Body of pancreas (tissue), 4 donors: ENCODE results near the gene METAP1D. TPM values are rescaled to one million over a fixed set of nuclear protein-coding genes. Genes with fewer than 3 reads are reported as not detected.
A peak's percentile ranks its signal among the peaks of the same experiment; 100 is the strongest.

Experiments used
- ATAC-seq: fragments of 150-250 bp; one replicate; pipeline ENCODE4 v1.9.1; 2016
- DNase-seq, 4 donors: peaks; one replicate each; pipeline ENCODE4 v3.0.0-alpha.2; 2019
- H3K27ac ChIP-seq, 4 donors: fragments of 200-600 bp; sonication (generic); 1 replicate in 3 of 4; 2 replicates in 1 of 4; pipeline versions ENCODE4 v1.5.1 to v1.6.1; 2016 to 2019; ENCODE audit warnings: mild to moderate bottlenecking in 1 of 4, mixed read lengths in 1 of 4, moderate library complexity in 1 of 4
- H3K27me3 ChIP-seq, 2 donors: fragments of 200-600 bp; sonication (generic); one replicate each; pipeline ENCODE4 v1.6.0; 2016; ENCODE audit warnings: mild to moderate bottlenecking in 1 of 2
- H3K36me3 ChIP-seq, 2 donors: fragments of 200-600 bp; sonication (generic); replicated peaks in 1 of 2; 2 replicates each; pipeline ENCODE4 v1.5.1; 2016; ENCODE audit warnings: low read depth in 2 of 2; ENCODE audit not compliant: insufficient read depth in 1 of 2
- H3K4me1 ChIP-seq: fragments of 200-600 bp; sonication (generic); one replicate; pipeline ENCODE4 v1.6.0; 2016
- H3K4me3 ChIP-seq, 2 donors: fragments of 200-600 bp; sonication (generic); 1 replicate in 1 of 2; 2 replicates in 1 of 2; pipeline ENCODE4 v1.5.1; 2016 to 2019
- H3K9me3 ChIP-seq, 3 donors: fragments of 200-600 bp; sonication (generic); 1 replicate in 2 of 3; 2 replicates in 1 of 3; pipeline ENCODE4 v1.5.1; 2016
- POLR2A ChIP-seq, 3 donors: fragments of 450-650 bp; IDR thresholded peaks; one replicate each; pipeline ENCODE4 v1.6.1; 2016; ENCODE audit warnings: antibody characterized with exemption in 3 of 3, mild to moderate bottlenecking in 2 of 3
- WGBS, 2 donors: methylation state at CpG; one replicate each; pipeline ENCODE4 v1.1.5; 2017; 5-methylcytosine and 5-hydroxymethylcytosine counted together
- intact Hi-C: fragments of 100-400 bp; cut with DNase I; formaldehyde crosslinking; loops from one replicate; pipeline ENCODE4 v1.15.1; 2023
- total RNA-seq, 2 donors: library from RNA; depleted of rRNA; stranded (reverse); fragments of >200 nt; gene quantifications; one replicate each; pipeline ENCODE4 v1.1.0, GENCODE V29; 2016
- TF ChIP-seq, protein P1 (sequence below), 7 experiments: fragments of 450-650 bp in 4 of 7; fragments of 200-600 bp in 3 of 7; sonication (generic) in 3 of 7; IDR thresholded peaks; one replicate each; pipeline ENCODE4 v1.5.1; 2016 to 2019; ENCODE audit warnings: antibody characterized with exemption in 7 of 7

Gene METAP1D
- total RNA-seq, 2 donors from 2014 or later: 9.9 to 40.9 TPM

DNA sequence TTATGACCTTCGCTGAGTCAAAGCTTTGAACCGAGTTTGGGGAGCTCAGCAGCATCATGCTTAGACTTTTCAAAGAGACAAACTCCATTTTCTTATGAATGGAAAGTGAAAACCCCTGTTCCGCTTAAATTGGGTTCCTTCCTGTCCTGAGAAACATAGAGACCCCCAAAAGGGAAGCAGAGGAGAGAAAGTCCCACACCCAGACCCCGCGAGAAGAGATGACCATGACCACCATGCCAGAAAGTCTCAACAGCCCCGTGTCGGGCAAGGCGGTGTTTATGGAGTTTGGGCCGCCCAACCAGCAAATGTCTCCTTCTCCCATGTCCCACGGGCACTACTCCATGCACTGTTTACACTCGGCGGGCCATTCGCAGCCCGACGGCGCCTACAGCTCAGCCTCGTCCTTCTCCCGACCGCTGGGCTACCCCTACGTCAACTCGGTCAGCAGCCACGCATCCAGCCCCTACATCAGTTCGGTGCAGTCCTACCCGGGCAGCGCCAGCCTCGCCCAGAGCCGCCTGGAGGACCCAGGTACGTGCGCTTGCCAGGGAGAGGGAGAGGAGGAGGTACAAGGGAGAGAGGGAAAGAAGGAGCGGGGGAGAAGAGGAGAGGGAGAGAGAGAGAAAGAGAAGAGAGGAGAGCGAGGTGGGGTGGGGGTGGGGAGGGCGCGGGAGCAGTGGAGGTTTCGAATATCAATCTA is 85.9 kb downstream of the METAP1D start, which contains the start of gene DLX1:
Gene DLX1, plus strand, starts transcription at position 48 of the 700 bp plus-strand sequence. Its CDS starts 171 bp downstream, at position 219.
- Histone ChIP-seq H3K36me3 (no peaks in the 10 kb centered on the region), H3K4me1 (peaks cover 48% of the 10 kb centered on the region), H3K4me3 (peak within 1 kb of the TSS in 1 of 2 donors; percentile 11), H3K9me3 (no peaks in the 10 kb centered on the region), H3K27ac (no peak within 1 kb of the TSS), H3K27me3 (peaks cover 0 to 86% of the 10 kb centered on the region in 2 donors)
- intact Hi-C loops: no loop called here
- TF ChIP-seq POLR2A (IDR thresholded peaks at IDR 0.05): no peak
- TF ChIP-seq, protein P1, sequence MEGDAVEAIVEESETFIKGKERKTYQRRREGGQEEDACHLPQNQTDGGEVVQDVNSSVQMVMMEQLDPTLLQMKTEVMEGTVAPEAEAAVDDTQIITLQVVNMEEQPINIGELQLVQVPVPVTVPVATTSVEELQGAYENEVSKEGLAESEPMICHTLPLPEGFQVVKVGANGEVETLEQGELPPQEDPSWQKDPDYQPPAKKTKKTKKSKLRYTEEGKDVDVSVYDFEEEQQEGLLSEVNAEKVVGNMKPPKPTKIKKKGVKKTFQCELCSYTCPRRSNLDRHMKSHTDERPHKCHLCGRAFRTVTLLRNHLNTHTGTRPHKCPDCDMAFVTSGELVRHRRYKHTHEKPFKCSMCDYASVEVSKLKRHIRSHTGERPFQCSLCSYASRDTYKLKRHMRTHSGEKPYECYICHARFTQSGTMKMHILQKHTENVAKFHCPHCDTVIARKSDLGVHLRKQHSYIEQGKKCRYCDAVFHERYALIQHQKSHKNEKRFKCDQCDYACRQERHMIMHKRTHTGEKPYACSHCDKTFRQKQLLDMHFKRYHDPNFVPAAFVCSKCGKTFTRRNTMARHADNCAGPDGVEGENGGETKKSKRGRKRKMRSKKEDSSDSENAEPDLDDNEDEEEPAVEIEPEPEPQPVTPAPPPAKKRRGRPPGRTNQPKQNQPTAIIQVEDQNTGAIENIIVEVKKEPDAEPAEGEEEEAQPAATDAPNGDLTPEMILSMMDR (IDR thresholded peaks at IDR 0.05): no peak
- ATAC-seq (no peak), DNase-seq (no peak)
- 6 to 10% methylated on average over 33 to 34 of the region's 34 CpGs for WGBS, 2 donors

DNA sequence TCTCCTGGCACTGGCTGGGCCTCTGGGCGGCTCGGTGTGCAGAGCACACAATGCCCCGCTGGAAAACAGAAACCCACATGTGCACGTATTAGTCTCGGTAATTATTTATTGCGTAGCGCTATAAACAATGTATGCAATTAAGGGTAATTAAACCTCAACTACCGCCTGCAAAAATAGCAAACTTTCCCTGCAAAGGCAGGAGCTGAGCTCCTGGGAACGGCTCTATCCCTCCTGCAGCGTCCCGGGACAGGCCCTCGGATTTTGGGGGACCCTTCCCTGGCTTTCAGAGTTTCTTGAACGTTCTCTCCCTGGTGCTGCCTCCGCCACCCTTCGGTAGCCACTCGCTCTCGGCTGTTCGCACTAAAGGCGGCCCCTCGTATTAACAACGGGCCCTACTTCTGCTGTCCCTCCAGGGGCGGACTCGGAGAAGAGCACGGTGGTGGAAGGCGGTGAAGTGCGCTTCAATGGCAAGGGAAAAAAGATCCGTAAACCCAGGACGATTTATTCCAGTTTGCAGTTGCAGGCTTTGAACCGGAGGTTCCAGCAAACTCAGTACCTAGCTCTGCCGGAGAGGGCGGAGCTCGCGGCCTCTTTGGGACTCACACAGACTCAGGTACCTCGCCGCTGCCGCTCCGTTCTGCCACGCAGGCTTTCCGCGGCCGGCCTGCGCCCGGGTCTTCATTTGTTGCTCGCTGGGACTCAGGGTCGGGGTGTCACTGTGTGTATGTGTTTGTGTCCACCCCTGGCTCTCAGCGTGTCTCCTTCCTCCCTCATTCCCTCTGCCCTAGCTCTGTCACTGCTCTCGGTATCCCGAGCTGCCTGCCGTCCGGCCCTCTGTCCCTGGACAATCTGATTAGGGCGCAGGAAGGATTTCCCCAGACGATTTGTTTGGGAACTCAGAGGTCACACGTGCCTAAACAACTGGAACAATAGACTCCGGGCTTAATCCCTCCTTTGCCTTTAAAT is 86.8 kb downstream of the METAP1D start:
- no peaks in the 10 kb centered on the region for H3K9me3 ChIP-seq
- H3K4me3 ChIP-seq: no peak overlapping the region
- H3K4me1 ChIP-seq: peaks cover 44% of the 10 kb centered on the region
- DNase-seq (peak in 3 of 4 donors; percentile 43 to 59 (median 47)), ATAC-seq (no peak)
- intact Hi-C loops: no loop called here
- no peaks in the 10 kb centered on the region for H3K36me3 ChIP-seq
- TF ChIP-seq POLR2A (IDR thresholded peaks at IDR 0.05): no peak
- TF ChIP-seq, protein P1 (IDR thresholded peaks at IDR 0.05): peak in 4 of 7 experiments; percentile 9 to 36 (median 24)
- WGBS, 2 donors: 6 to 11% methylated on average over 40 to 54 of the region's 54 CpGs
- no peak overlapping the region for H3K27ac ChIP-seq
- peaks cover 0 to 92% of the 10 kb centered on the region in 2 donors for H3K27me3 ChIP-seq

DNA sequence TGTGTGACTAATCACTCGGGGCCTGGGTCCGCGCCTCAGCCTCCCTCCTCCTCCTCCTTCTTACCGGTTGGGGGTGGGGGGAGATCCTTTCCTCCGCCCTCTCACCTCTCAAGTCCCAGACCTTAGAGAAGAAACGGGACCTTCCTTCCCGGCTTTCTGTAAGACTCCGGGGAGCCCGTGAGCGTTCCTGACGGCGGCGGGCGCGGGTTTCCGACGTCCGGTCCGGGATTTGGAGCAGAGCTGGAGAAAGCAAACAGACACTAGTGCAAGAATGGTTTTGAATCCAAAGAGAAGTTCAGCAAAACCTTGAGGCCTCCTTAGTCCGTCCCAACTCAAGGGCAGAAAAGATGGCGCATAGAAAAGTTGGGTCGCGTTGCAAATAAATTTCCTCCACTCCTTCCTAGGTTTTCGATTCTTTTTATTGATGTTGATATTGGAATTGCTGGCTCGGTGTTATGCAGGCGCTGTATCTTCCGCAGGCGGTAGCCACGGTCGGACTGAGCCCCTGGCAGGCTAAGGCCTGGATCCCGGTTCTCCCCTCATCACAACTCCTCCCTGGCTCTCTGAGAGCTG is 87.5 kb downstream of the METAP1D start:
- Histone ChIP-seq H3K27me3 (peaks cover 0 to 92% of the 10 kb centered on the region in 2 donors), H3K27ac (no peak overlapping the region), H3K36me3 (no peaks in the 10 kb centered on the region), H3K4me1 (peaks cover 43% of the 10 kb centered on the region), H3K9me3 (no peaks in the 10 kb centered on the region), H3K4me3 (no peak overlapping the region)
- 9 to 20% methylated on average over 28 to 31 of the region's 31 CpGs for WGBS, 2 donors
- no peak for DNase-seq
- TF ChIP-seq POLR2A (IDR thresholded peaks at IDR 0.05): no peak
- TF ChIP-seq, protein P1 (IDR thresholded peaks at IDR 0.05): no peak
- ATAC-seq: no peak
- intact Hi-C loops: no loop called here

DNA sequence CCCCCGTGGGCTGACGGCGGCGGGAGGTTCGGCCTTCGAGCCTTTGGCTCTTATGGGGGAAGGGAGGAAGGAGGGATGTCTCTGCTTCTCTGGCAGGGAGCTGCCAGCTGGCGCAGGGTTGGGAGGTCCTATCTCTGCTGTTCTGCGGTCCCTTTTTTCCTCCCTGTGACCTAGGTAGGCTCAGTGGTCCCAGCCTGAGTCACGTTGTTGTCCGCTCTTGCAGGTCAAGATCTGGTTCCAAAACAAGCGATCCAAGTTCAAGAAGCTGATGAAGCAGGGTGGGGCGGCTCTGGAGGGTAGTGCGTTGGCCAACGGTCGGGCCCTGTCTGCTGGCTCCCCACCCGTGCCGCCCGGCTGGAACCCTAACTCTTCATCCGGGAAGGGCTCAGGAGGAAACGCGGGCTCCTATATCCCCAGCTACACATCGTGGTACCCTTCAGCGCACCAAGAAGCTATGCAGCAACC is 88.1 kb downstream of the METAP1D start:
- no peaks in the 10 kb centered on the region for H3K9me3 ChIP-seq
- no peak overlapping the region for H3K27ac ChIP-seq
- intact Hi-C loops: no loop called here
- DNase-seq (no peak), ATAC-seq (no peak)
- peaks cover 0 to 92% of the 10 kb centered on the region in 2 donors for H3K27me3 ChIP-seq
- TF ChIP-seq, protein P1 (IDR thresholded peaks at IDR 0.05): no peak
- no peak for TF ChIP-seq POLR2A (IDR thresholded peaks at IDR 0.05)
- no peak overlapping the region for H3K4me3 ChIP-seq
- 6 to 10% methylated on average over 20 to 22 of the region's 23 CpGs for WGBS, 2 donors
- no peaks in the 10 kb centered on the region for H3K36me3 ChIP-seq
- H3K4me1 ChIP-seq: peaks cover 43% of the 10 kb centered on the region
